Fibroblast of mammary gland (primary cell): ENCODE measurements around the gene PRDM7.

Experiments used
- DNase-seq: peaks from one replicate; pipeline ENCODE4 v3.0.0-alpha.2; 2010; ENCODE audit warnings: low read depth
- H3K4me3 ChIP-seq: 2 replicates; pipeline ENCODE4 v1.5.1; 2011; ENCODE audit warnings: low read depth, mild to moderate bottlenecking, low read length, moderate library complexity; ENCODE audit not compliant: control insufficient read depth
- TF ChIP-seq, protein P1 (sequence below): conservative IDR thresholded peaks from 2 replicates; pipeline ENCODE4 v1.5.1; 2011; ENCODE audit warnings: low read depth, low read length, inconsistent platforms; ENCODE audit not compliant: control insufficient read depth, insufficient read depth

The PRDM7 gene

DNA sequence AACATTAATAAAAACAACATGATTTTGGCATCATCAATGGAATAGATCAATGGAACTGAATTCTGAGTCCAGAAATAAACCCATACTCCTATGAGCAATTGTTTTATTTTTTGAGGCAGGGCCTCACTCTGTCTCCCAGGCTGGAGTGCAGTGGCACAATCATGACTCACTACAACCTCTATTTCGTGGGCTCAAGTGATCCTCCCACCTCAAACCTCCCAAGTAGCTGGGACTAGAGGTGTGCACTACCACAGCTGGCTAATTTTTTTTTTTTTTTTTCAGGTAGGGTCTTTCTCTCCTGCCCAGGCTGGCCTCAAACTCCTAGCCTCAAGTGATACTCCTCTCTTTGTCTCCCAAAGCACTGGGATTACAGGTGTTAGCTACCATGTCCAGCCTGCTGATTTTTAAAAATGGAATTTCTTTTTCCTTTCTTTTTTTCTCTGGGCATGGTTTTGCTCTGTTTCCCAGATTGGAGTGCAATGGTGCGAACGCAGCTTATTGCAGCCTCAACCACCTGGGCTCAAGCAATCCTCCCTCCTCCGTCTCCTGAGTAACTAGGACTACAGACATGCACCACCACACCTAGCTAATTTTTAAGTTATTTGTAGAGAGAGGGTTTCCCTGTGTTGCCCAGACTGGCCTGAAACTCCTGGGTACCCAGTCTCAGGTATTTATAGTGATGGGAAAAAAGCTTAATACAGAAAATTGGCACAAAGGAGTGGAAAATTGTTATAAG is 7.3 kb upstream of the PRDM7 start:
- DNase-seq: no peak
- TF ChIP-seq, protein P1, sequence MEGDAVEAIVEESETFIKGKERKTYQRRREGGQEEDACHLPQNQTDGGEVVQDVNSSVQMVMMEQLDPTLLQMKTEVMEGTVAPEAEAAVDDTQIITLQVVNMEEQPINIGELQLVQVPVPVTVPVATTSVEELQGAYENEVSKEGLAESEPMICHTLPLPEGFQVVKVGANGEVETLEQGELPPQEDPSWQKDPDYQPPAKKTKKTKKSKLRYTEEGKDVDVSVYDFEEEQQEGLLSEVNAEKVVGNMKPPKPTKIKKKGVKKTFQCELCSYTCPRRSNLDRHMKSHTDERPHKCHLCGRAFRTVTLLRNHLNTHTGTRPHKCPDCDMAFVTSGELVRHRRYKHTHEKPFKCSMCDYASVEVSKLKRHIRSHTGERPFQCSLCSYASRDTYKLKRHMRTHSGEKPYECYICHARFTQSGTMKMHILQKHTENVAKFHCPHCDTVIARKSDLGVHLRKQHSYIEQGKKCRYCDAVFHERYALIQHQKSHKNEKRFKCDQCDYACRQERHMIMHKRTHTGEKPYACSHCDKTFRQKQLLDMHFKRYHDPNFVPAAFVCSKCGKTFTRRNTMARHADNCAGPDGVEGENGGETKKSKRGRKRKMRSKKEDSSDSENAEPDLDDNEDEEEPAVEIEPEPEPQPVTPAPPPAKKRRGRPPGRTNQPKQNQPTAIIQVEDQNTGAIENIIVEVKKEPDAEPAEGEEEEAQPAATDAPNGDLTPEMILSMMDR: no peak
- no peak overlapping the region for H3K4me3 ChIP-seq

DNA sequence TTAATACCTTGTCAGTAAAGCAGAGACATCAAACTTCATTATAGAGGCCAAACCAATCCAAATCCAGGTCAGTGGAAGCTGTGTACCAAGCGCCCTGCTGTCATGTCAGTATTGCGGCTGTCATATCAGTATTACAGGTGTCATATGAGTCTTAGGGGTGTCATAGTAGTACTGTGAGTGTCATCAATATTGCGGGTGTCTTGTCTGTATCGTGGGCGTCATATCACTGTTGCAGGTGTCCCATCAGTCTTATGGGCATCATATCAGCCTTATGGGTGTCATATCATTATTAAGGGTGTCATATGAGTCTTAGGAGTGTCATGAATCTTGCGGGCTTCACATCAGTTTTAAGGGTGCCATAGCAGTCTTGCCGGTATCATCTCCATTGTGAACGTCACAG is 6.0 kb upstream of the PRDM7 start:
- H3K4me3 ChIP-seq: no peak overlapping the region
- DNase-seq: no peak
- TF ChIP-seq, protein P1: no peak

DNA sequence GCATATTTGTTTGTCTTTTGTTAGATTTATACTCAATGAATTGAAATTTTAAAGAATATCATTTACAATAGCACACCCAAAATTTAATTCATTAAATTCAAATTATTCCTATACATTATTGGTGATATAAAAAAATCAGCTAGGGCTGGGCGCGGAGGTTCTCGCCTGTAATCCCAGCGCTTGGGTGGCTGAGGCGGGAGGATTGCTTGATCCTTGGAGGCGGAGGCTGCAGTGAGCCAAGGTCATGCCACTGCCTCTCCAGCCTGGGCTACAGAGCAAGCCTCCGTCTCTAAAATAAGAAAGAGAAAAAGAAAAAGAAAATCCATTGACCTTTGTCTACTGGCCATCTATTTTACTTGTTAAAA is 4.5 kb upstream of the PRDM7 start:
- TF ChIP-seq, protein P1: no peak
- DNase-seq: no peak
- no peak overlapping the region for H3K4me3 ChIP-seq

GRCh38 chr16:90078579-90078895 is 1.4 kb upstream of the PRDM7 start:
- TF ChIP-seq, protein P1: no peak
- H3K4me3 ChIP-seq: no peak overlapping the region

DNA sequence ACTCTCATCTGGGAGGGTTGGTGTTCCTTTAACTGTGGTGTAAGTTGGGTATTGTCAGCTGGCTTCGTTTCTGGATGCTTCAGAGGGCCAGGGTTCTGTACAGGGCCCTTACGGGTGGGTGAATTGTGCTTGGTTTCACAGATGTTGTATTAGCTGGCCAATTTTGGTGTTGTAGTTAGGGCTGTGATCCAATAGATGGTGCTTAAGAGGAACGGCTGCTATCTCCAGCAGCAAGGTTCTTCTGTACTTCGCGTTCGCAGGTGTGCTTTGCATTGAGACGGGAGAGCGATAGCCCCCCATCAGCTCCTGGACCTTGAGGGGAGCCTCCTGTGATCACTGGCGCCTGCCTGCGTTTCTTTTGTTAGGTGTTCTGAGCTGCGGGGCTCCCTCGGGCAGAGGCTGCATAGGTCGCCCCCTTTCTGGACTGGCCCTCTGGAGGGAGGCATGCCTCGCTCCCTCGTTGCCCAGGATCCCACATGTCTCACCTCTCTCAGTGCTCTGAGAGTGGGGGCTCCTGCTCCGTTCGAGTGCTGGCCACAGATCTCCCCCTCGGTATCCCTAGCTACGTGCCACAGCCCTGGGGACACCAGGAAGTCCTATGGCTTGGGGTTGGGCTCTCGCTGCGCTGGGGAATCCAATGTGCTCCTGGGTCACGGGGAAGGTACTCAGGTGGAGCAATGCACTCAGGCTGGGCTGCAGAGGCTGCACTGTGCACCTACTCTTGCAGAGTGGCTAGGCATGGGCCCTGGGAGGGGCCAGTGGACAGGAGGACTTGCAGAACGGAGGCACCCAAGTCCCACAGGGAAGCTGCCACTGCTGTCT is 837 bp upstream of the PRDM7 start:
- peak overlapping the region; percentile 42 for H3K4me3 ChIP-seq
- peak; percentile 39 for DNase-seq
- TF ChIP-seq, protein P1: no peak

More at GRCh38 chr16:90078579-90078895, 1.4 kb upstream of the PRDM7 start:
- DNase-seq: no peak

GRCh38 chr16:90072442-90073105 is 4.6 kb downstream of the PRDM7 start:
- H3K4me3 ChIP-seq: no peak overlapping the region
- TF ChIP-seq, protein P1: no peak
- DNase-seq: no peak
